HG03521 (cell line): Measurements from ENCODE around the gene LRRFIP1.

Source experiments
- ATAC-seq: cut with Tn5 transposase; IDR thresholded peaks from one replicate; pipeline ENCODE4 v1.9.1; 2021; ENCODE audit warnings: mild to moderate bottlenecking, moderate library complexity; ENCODE audit not compliant: unreplicated experiment

Gene LRRFIP1

DNA sequence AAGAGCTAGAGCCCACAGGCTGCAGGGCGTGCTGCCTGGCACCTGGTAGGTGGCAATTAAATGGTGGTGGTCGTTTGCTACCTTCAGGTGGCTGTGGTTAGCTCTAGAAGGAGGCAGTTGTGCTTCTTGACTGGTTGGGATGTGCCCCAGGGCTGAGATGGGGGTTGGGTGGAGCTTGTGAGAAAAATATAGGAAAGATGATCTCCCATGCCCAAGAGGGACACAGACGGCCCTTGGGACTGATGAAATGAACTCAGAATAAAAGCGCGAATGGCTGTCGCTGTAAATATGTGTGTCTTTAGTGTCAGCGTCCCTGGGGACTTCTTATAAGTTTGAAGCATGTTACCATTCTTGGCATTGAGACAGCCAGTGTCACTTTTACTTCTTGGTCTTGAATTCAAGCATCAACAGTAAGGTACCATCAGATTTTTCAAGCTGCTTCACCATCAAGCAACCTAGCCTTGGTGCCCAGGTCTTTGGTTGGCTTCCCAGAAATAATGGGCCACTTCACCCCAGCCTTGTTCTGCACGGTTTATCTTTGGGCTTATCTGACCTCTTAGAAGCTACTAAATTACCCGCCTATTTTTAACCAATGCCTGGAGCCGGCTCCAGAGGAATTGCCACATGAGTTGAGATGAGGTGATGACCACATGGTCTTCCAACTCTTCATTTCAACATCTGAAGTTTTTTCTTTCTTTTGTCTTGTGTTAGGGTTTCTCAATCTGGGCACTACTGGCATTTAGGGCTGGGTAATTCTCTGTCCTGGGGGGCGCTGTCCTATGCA is 11.9 kb downstream of the LRRFIP1 start:
- no peak for ATAC-seq

DNA sequence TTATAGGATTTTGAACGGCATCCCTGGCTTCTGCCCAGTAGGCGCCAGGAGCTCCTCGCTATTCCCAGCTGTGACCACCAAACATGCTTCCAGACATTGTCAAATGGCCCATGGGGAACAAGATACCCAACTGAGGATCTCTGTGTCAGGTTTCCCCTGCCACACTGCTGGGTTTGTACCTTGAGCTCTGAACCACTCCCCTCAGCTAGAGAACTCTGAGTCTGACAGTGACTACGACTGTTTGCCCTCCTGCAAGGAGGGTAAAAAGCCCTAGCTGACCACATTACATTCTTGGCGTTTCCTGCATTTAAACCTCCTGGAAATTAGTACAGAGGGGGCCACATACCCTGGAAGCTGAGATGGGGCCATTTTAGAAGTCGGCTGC is 12.4 kb downstream of the LRRFIP1 start:
- no peak for ATAC-seq

DNA sequence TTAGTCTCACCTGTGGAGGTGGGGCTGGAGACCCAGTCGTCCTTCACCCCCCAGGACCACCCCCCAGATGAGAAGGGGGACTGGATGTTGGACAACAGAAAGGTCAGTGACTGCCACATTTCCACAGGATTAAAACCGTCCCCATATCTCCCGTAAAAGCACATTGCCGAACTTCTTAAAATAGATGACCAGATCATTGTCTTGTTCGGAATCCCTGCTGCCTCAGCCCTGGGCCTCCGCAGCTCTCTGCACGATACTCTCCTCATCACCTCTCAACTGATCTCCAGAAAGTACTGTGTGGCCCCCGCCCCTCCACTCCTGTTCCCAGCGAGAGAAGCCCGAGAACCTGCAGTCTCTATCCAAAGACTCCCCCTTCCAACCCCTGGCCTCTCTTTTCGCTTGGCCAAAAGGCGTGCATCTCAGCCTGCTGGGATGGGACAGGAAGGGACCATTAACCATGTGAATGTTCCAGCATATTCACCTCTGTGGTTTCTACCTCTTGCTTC is 13.2 kb downstream of the LRRFIP1 start:
- no peak for ATAC-seq

DNA sequence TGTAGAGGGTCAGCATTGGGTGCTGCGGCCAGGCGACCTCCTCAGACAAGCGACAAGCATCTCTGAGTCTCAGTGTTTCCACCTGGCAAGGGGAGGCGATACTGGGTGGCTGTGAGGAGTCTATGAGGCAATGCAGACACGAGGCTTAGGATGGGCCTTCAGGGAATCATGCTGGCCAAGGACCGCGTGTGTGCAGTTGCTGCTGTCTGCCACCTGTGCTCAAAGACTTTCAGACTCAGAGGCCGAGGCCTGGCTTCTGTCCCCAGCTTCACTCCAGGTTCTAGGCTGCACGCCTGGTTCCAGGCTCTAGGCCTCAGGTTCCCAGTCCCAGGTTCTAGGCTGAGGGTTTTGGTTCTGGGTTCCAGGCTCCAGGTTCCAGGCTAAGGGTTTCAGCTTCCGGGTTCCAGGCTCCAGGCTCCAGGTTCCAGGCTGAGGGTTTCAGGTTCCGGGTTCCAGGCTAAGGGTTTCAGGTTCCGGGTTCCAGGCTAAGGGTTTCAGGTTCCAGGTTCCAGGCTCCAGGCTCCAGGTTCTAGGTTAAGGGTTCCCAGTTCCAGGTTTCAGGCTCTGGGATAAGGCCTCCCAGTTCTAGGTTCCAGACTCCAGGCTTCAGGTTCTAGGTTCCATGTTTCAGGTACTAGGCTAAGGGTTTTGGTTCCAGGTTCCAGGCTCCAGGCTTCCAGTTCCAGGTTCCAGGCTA is 14.8 kb downstream of the LRRFIP1 start:
- ATAC-seq, result no peak

DNA sequence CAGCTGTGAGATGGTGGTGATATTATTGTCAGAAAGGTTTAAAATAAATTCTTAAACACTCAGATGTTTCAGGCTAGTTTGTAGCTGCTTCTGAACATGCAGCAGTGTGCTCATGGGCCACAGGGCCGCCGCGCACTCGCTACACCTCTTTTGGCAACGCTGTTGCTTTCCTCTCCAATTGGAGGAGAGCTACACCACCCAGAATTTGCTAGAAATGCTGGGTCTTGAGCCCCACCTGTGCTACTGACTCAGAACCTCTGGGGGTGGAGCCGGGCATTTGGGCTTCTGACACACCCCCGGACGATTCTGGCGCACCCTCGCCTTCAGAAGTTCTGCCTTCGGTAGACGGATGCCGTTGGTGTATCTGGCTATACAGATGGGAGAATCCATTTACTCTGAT is 15.7 kb downstream of the LRRFIP1 start:
- no peak for ATAC-seq

DNA sequence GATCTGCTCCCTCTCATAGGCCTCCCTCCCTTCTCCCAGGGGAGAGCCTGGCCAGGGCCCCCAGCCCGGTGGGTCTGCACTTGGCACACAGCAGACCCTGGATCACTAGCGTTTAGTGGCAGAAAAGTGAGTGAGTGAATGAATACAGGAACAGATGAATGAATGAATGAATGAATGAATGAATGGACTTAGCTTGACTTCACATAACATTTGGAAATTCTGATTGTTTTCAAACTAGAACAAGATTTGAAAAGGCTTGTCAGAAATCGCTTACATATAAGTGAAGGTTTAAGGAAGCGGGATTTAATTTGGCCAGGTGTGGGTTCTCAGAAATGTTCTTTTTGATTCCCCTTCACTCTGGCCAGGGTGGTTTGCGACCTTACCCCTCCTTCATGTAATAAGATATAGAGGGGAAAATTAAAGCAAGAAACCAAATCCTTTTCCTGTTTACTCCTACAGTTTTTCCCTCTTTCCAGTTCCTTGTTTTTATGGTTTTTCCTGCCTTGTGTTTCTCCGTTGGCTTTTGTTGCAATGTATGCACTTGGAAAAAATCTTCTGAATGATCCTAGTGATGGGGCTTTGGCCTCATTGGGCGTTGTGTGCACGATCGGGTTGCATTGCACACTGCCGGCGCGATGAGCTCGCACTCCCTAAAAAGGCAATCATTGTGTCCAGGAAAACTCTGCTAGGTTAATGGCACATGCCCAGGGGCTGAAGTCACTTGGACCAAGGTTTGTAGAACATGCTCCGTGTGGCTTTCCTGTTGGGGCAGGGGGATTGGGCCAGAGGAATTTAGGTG is 16.4 kb downstream of the LRRFIP1 start:
- no peak for ATAC-seq

DNA sequence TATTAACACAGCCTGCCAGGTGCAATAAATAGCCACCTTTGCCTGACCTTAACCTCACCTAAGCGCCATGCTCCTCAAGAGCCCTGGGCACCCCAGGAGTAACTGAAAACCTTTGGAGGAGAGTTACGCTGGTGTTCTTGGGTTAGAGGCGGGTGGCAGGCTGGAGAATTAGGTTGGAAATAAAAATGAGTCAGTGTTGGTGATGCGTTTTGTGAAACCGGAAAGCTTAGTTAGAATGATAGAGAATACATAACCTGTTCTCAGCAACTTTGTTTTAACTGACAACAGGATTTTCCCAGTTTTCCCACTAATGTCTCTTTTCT is 17.0 kb downstream of the LRRFIP1 start:
- ATAC-seq, result no peak

DNA sequence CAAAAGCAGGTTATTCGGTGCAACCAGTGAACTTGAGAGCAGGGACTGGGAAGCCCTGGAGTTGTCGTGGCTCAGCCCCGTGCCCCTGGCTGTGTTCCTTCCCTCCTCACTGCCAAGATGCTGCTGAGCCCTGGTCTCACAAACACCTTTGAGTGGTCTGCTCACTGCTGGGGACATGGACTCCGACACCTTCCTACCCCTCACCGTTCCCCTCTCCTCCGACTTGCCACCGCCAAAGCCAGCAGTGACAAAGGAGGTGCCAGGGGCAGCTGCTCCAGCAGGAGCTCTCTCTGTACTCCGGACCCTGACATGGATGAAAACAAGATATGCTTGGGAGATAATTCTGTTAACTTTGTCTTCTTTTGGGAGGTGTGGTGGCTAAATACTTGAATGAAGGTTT is 17.9 kb downstream of the LRRFIP1 start:
- no peak for ATAC-seq

DNA sequence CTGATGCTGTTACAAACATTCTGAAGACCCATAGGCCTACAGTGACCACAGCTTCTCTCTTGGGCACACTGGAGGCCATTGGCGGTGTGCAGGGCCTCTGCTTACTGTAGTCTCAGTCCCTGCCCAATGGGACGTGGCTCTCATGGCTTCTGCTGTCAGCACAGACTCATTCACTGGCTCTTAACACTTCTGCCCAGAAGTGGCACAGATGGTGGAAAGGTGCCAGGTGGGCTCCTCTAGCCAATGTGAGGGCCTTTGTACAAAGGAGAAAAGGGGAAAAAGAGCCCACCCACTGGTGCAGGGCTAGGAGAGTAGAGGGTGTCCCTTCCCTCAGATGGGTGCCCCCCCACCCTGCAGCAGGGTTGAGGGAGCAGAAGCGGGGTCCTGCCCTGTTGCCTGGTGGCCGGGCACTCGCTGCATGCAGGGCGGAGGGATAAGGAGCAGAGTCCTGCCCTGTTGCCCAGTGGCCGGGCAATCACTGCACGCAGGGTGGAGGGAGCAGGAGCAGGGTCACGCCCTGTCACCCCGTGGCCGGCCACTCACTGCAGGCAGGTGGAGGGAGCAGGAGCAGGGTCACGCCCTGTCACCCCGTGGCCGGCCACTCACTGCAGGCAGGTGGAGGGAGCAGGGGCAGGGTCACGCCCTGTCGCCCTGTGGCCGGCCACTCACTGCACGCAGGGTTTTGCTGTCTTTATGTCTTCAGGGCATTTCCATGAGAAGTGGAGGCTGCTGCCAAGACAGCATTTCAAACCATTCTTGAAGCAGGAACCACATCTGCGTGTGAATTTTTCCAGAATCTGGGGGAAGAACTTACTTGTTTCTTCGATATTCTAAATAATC is 20.0 kb downstream of the LRRFIP1 start:
- no peak for ATAC-seq

DNA sequence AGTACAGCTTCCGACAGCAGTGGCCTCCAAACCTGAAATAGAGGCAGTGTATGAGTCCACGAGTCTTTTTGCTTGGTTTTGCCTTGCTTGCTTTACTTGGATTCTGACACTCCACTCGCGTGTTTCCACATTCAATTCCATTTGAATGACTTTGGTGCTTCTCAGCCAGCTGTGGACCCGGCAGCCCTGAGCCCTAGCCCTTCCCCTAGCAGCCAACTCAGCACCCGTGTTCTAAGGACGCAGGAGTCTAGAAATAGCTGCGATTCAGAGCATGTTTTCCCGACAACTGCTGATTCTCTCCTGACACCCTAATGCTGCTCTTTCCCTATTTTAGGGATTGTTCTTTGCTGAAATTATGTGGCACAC is 20.6 kb downstream of the LRRFIP1 start:
- no peak for ATAC-seq

DNA sequence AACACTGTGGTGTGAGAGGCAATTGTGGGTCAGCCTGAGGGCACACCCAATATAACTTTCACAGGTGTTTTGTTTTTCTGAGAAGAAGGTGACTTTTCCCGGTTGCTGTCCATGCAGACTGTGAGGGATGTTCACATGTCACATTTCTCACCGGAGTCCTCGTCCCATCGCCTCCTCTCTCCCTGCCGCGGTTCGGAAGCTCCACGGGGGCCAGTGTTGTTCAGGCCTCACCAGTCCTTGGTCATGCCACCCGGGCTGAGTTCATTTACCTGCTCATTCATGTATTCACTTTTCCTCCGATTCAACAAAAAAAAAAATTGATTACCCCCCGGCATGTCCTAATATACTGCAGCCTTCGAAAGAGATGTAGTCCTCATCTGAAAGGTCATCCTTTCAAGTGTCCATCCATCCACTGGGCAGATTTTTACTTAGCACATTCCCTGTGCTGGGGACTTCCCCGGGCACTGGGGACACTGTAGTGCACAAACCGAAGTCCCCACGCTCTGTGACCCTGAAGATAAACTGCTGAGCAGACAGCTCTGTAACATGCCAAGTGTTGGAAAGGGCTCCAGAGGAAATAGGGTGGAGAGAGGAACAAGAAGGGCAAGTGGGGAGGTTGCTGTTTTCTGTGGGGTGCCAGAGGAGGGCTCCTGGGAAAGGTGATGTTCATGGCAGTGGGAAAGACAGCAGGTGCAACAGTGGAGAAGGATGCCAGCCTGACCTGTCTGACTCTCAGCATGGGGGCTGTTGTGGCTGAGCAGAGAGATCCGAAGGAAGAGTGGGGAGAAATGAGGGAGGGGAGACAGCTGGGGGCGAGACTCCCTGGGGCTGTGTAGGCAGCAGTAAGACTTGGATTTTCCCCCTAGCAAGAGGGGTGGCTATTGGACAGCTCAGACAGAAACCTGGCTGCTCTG is 22.4 kb downstream of the LRRFIP1 start:
- no peak for ATAC-seq

DNA sequence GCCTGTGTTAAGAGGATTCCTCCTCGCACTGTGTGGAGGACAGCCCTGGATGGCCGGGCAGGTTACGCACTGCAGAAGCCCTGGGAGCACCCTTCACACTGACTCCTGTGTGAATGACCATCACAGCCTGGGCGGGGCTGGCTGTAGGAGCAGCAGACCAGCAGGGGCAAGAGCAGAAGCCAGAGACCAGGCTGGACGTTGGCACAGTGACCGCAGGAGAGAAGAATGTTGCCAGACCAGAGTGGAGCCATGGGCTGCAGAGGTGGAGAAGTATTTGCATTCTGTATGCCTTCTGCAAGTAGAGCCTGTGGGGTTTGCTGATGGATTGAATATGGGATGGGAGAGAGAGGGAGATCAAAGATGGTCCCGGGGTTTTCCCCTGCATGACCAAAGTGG is 23.1 kb downstream of the LRRFIP1 start:
- ATAC-seq, result no peak

DNA sequence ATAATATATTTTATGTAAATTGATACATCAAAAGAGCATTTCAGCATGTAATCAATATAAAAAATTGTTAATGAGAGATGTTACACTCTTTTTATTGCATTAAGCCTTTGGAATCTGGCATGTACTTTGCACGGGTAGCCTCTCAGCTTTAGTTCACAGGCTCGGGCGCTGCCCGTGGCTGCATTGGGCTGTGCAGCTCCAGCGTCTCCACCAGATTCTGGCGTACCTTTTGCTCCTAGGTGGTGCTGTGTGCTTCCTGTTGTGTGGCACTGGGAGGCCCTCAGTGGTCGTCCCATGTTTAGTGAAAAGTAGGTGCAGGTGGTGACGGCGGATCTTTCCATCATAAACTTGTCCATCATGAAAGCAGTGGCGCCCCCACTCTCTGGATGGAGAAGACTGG is 24.4 kb downstream of the LRRFIP1 start:
- ATAC-seq, result no peak

DNA sequence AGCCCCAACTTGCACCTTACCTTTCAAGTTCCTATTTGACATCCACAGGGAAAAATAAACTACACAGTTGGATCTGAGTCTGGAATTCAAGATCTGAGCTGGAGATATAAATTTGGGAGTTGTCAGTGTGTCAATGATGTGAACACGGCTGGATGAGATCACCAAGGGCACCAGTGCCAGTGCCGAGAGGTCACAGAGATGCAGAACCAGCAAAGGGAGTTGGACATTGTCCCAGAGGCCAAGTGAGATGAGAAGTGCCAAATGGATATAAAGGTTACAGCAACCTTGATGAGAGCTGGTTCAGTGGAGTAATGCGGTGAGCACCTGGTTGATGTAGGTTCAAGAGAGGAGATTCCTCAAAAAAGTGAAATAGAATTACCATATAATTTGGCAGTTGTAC is 24.8 kb downstream of the LRRFIP1 start:
- no peak for ATAC-seq

DNA sequence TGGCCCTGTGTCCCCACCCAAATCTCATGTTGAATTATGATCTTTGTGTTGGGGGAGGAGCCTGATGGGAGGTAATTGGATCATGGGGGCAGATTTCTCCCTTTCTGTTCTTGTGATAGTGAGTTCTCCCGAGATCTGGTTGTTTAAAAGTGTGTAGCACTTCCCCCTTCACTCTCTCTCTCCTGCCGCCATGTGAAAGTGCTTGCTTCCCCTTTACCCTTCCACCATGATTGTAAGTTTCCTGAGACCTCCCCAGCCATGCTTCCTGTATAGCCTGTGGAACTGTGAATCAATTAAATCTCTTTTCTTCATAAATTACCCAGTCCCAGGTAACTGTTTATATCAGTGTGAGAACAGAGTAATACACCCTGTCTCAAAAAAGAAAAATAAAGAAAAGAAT is 25.5 kb downstream of the LRRFIP1 start:
- ATAC-seq, result no peak

DNA sequence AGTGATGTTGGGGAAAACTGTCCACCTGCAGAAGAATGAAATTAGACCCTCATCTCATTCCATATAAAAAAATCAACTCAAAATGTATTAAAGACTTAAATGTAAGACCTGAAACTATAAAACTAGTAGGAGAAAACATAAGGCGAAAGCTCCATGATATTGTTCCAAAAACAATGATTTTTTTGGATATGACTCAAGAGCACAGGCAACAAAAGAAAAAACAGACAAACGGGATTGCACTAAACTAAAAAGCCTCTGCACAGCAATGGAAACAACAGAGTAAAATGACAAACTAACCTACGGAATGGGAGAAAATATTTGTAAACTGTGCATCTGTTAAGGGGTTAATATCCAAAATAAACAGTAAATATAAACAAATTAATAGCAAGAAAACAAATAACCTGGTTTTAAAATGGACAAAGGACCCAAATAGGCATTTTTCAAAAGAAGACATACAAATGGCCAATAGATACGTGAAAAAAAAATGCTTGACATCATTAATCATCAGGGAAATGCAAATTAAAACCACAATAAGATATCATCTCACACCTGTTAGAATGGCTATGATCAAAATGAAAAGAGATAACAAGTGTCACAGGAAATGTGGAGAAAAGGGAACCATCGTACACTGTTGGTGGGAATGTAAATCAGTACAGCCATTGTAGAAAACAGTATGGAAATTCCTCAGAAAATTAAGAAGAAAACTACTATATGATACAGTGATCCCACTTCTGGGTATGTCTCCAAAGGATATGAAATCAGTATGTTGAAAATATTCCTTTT is 26.6 kb downstream of the LRRFIP1 start:
- no peak for ATAC-seq

DNA sequence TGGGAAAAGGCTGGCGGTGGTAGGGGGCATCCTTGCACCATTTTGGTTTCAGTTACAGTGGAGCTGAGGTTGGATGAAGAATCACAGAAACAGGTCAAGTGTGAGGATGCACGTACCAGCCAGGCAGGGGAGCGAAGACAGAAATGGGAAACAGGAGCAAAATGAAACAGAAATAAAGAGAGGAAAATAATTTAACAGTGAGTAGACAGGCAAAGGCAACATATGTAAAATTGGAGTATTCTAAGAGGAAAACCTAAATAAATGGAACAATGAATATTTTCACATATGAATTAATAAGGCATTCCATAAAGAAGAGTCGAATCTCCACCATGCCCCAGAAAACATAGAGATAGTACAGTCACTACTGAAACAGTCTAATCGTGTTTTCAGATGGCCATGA is 29.7 kb downstream of the LRRFIP1 start:
- no peak for ATAC-seq

DNA sequence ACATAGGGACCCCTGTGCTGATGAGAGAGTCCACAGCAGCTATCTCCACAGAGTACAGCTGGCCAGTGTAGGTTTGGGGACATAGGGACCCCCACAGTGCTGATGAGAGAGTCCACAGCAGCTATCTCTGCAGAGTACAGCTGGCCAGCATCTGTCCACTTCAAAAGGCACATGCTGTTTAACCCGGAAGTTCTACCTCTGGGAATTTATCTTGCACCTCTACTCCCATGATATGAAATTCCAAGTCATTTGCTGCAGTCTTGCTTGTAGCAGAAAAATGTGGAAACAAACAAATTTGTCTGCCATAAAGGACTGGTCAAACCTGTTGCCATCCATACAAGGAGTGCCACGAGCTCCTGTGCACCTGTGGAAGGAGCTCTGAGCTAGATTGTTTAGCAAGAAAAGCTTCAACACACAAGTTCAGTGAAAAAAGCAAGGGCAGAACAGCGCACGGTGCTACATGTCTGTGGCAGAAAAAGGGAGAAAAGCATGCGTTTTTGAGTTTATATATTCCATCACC is 33.1 kb downstream of the LRRFIP1 start:
- no peak for ATAC-seq

DNA sequence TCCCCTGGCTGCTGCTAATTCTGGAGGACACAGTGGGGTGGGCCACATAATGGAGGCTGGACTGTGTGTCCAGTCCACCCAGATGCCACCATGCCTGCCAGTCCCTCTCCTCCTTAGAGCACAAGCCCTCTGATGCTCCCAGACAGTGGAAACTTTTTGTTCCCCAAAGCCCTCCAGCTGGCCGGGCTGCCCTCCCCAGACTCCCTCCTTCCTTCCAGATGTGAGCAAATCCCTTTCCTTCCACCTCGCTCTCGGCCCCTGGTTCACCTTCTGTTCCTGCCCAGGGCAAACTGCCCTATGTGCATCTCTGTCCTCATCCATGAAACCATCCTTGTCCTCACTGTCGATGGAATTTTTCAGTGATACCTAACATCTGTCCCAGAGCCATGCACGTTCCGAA is 33.9 kb downstream of the LRRFIP1 start:
- no peak for ATAC-seq
